DND-41 (cell line): ENCODE measurements around the gene WNK1.

Experiments
- CTCF ChIP-seq: IDR thresholded peaks from 2 replicates; pipeline ENCODE4 v1.5.1; 2012; ENCODE audit warnings: borderline replicate concordance, low read length, moderate library complexity, mild to moderate bottlenecking; ENCODE audit not compliant: poor library complexity, severe bottlenecking; ENCODE audit errors: extremely low read depth
- EZH2 ChIP-seq: IDR thresholded peaks from 3 replicates; pipeline ENCODE4 v1.6.1; 2012; ENCODE audit warnings: borderline replicate concordance, low read depth, mild to moderate bottlenecking, moderate library complexity, low read length, inconsistent platforms; ENCODE audit not compliant: severe bottlenecking

DNA sequence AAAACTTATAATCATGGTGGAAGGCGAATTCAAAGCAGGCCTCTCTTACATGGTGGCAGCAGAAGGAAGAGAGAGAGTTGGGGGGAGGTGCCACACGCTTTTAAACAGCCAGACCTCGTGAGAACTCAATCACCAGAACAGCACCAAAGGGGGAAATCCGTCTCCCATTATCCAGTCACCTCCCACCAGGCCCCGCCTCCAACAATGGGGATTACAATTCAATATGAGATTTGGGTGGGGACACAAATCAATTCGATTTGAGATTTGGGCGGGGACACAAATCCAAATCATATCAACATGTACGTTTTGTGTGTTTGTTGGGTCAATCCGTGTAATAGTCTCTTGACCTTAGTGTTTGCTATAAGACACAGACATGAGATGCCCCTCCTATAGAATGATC is 21.8 kb upstream of the WNK1 start:
- no peak for TF ChIP-seq EZH2
- no peak for TF ChIP-seq CTCF
